Upper lobe of right lung (tissue), 1 donor: ENCODE measurements around the gene BUD31. TPM values are rescaled to one million over a fixed set of nuclear protein-coding genes. Genes with fewer than 3 reads are reported as not detected.

ENCODE experiments used
- ATAC-seq: fragments of 200-7000 bp; cut with Tn5 transposase; one replicate; pipeline ENCODE4 v1.9.1; 2020; ENCODE audit warnings: mild to moderate bottlenecking, moderate library complexity
- DNase-seq: peaks from one replicate; pipeline ENCODE4 v3.0.0-alpha.2; 2020
- H3K27ac ChIP-seq: fragments of 200-600 bp; one replicate; pipeline ENCODE4 v1.8.0; 2022
- H3K27me3 ChIP-seq: fragments of 200-600 bp; one replicate; pipeline ENCODE4 v1.8.0; 2022; ENCODE audit warnings: mild to moderate bottlenecking
- H3K36me3 ChIP-seq: fragments of 200-600 bp; one replicate; pipeline ENCODE4 v1.8.0; 2022
- H3K4me1 ChIP-seq: fragments of 200-600 bp; one replicate; pipeline ENCODE4 v1.8.0; 2022
- H3K4me3 ChIP-seq: fragments of 200-600 bp; one replicate; pipeline ENCODE4 v1.8.0; 2022; ENCODE audit warnings: mild to moderate bottlenecking
- H3K9me3 ChIP-seq: fragments of 200-600 bp; one replicate; pipeline ENCODE4 v1.8.0; 2022
- CTCF ChIP-seq: fragments of 200-600 bp; IDR thresholded peaks from one replicate; pipeline ENCODE4 v1.8.0; 2022; ENCODE audit warnings: antibody characterized with exemption
- intact Hi-C: fragments of 100-400 bp; cut with DNase I; formaldehyde crosslinking; loops from one replicate; pipeline ENCODE4 v1.11.0; 2022
- total RNA-seq: library from RNA; stranded (reverse); fragmentation: NEBNext Ultra II Directional; extraction: Animal tissue kit (Norgen Biotek cat#: 25700); gene quantifications from one replicate; pipeline ENCODE4 v1.2.1, GENCODE V29; 2021
- donor health status: DM: no; HTN: yes; CAD: no; lungs with severe emphysema.

Gene BUD31
- total RNA-seq, 1 donor from 2014 or later: 72.0 TPM

- ATAC-seq (no peak), DNase-seq (no peak)
- intact Hi-C loops: loop anchor here (10.0 kb wide), 1 partner anchor 48 kb away; no protein-coding TSS in a partner anchor
- peaks cover 5% of the 10 kb centered on the region for H3K4me1 ChIP-seq
- no peak overlapping the region for H3K4me3 ChIP-seq
- H3K27me3 ChIP-seq: no peaks in the 10 kb centered on the region
- peaks cover 60% of the 10 kb centered on the region for H3K36me3 ChIP-seq
- no peak for TF ChIP-seq CTCF
- no peaks in the 10 kb centered on the region for H3K9me3 ChIP-seq
- H3K27ac ChIP-seq: no peak overlapping the region
These were observed 42.1 kb upstream of the BUD31 start for GRCh38 chr7:99366646-99367045.

GRCh38 chr7:99368750-99369389 lies 39.9 kb upstream of the BUD31 start:
- ATAC-seq: peak; percentile 67
- Histone ChIP-seq H3K4me1 (peaks cover 17% of the 10 kb centered on the region), H3K4me3 (no peak overlapping the region), H3K36me3 (peaks cover 40% of the 10 kb centered on the region), H3K27me3 (no peaks in the 10 kb centered on the region), H3K27ac (peak overlapping the region; percentile 71), H3K9me3 (no peaks in the 10 kb centered on the region)
- intact Hi-C loops: loop anchor here (10.0 kb wide), 1 partner anchor 46 kb away; no protein-coding TSS in a partner anchor
- TF ChIP-seq CTCF: no peak
- DNase-seq: no peak

- intact Hi-C loops: loop anchor here (10.0 kb wide), 1 partner anchor 45 kb away; no protein-coding TSS in a partner anchor
- no peak for TF ChIP-seq CTCF
- H3K9me3 ChIP-seq: no peaks in the 10 kb centered on the region
- H3K4me3 ChIP-seq: no peak overlapping the region
- H3K36me3 ChIP-seq: peaks cover 30% of the 10 kb centered on the region
- H3K27ac ChIP-seq: peak overlapping the region; percentile 71
- ATAC-seq: no peak
- H3K4me1 ChIP-seq: peaks cover 20% of the 10 kb centered on the region
- no peaks in the 10 kb centered on the region for H3K27me3 ChIP-seq
- no peak for DNase-seq
These were observed 38.9 kb upstream of the BUD31 start for GRCh38 chr7:99369767-99370391.

- TF ChIP-seq CTCF: no peak
- no peaks in the 10 kb centered on the region for H3K9me3 ChIP-seq
- intact Hi-C loops: no loop called here
- peak overlapping the region; percentile 71 for H3K27ac ChIP-seq
- DNase-seq (no peak), ATAC-seq (no peak)
- H3K27me3 ChIP-seq: no peaks in the 10 kb centered on the region
- peaks cover 31% of the 10 kb centered on the region for H3K4me1 ChIP-seq
- no peak overlapping the region for H3K4me3 ChIP-seq
- peaks cover 18% of the 10 kb centered on the region for H3K36me3 ChIP-seq
These were observed 37.3 kb upstream of the BUD31 start for GRCh38 chr7:99371376-99371920.

- Histone ChIP-seq H3K36me3 (peaks cover 18% of the 10 kb centered on the region), H3K27ac (peak overlapping the region; percentile 71), H3K4me3 (no peak overlapping the region), H3K9me3 (no peaks in the 10 kb centered on the region), H3K27me3 (no peaks in the 10 kb centered on the region), H3K4me1 (peaks cover 33% of the 10 kb centered on the region)
- no peak for TF ChIP-seq CTCF
- intact Hi-C loops: no loop called here
- ATAC-seq (peak; percentile 17), DNase-seq (no peak)
These were observed 36.3 kb upstream of the BUD31 start for GRCh38 chr7:99372275-99373090.
